ENCODE measurements around the gene SESN2.

The SESN2 gene

GRCh38 chr1:28259252-28259933, at the start of gene SESN2:
SESN2 (plus strand) TSS chr1:28259518; CDS start chr1:28259848, 330 bp downstream.
- DNase-seq, result peak; percentile 97 to 98 (median 98)

- no peak for DNase-seq
Measured at GRCh38 chr1:28209700-28210099, 49.6 kb upstream of the SESN2 start.

- no peak for DNase-seq
Measured at GRCh38 chr1:28213315-28213714, 46.0 kb upstream of the SESN2 start.

- no peak for DNase-seq
Measured at GRCh38 chr1:28229089-28229488, 30.2 kb upstream of the SESN2 start.

- no peak for DNase-seq
Measured at GRCh38 chr1:28229996-28230395, 29.3 kb upstream of the SESN2 start.

GRCh38 chr1:28232558-28233263, 26.6 kb upstream of the SESN2 start, which contains the start of gene DNAJC8:
DNAJC8 (minus strand) TSS chr1:28233029; CDS start chr1:28232998, 31 bp downstream.
- peak; percentile 85 to 93 (median 89) for DNase-seq

GRCh38 chr1:28233264-28233606, 26.1 kb upstream of the SESN2 start:
- DNase-seq, result no peak

- DNase-seq, result peak; percentile 78 to 88 (median 82)
Measured at GRCh38 chr1:28235755-28236655, 23.3 kb upstream of the SESN2 start, which contains the start of gene ATP5IF1. ATP5IF1 (plus strand) TSS chr1:28236124; CDS start chr1:28236184, 60 bp downstream.

- DNase-seq, result no peak
Measured at GRCh38 chr1:28236656-28237322, 22.5 kb upstream of the SESN2 start.

GRCh38 chr1:28239004-28239403, 20.3 kb upstream of the SESN2 start:
- no peak for DNase-seq

GRCh38 chr1:28240024-28240423, 19.3 kb upstream of the SESN2 start:
- DNase-seq, result no peak

GRCh38 chr1:28241638-28242241, 17.6 kb upstream of the SESN2 start:
- DNase-seq, result no peak

- no peak for DNase-seq
Measured at GRCh38 chr1:28243685-28244311, 15.5 kb upstream of the SESN2 start.

GRCh38 chr1:28244549-28245251, 14.6 kb upstream of the SESN2 start:
- DNase-seq, result no peak

- DNase-seq, result no peak
Measured at GRCh38 chr1:28246427-28246832, 12.9 kb upstream of the SESN2 start.

- DNase-seq, result no peak
Measured at GRCh38 chr1:28247612-28248272, 11.6 kb upstream of the SESN2 start.

GRCh38 chr1:28248273-28249012, 10.9 kb upstream of the SESN2 start:
- DNase-seq, result peak; percentile 45 to 73 (median 62)

- DNase-seq, result no peak
Measured at GRCh38 chr1:28249013-28249865, 10.1 kb upstream of the SESN2 start.

- DNase-seq, result no peak
Measured at GRCh38 chr1:28249866-28250295, 9.4 kb upstream of the SESN2 start.

All from activated naive CD4-positive, alpha-beta T cell (primary cell).